Right lobe of liver (tissue), 6 donors: ENCODE results near the gene CTSS. TPM values are rescaled to one million over a fixed set of nuclear protein-coding genes. Genes with fewer than 3 reads are reported as not detected.
"Not testable (repeated sequence)": the region's sequence is repeated elsewhere in the genome, so short reads cannot be mapped to it uniquely, and the experiment has no call there.

ENCODE experiments used
- ATAC-seq, 4 donors: fragments of 200-7000 bp; cut with Tn5 transposase; one replicate each; pipeline ENCODE4 v1.9.1; 2020; ENCODE audit warnings: mild to moderate bottlenecking in 4 of 4, moderate library complexity in 4 of 4
- DNase-seq, 3 donors: peaks; one replicate each; pipeline ENCODE4 v3.0.0-alpha.2; 2020
- H3K27ac ChIP-seq, 3 donors: fragments of 200-600 bp; one replicate each; pipeline ENCODE4 v1.8.0; 2022
- H3K27me3 ChIP-seq, 2 donors: fragments of 200-600 bp; one replicate each; pipeline ENCODE4 v1.8.0; 2022
- H3K36me3 ChIP-seq, 4 donors: fragments of 200-600 bp; sonication (generic) in 1 of 4; one replicate each; pipeline versions ENCODE4 v1.5.1 to v1.8.0; 2017 to 2022; ENCODE audit warnings: control low read depth in 1 of 4
- H3K4me1 ChIP-seq, 4 donors: fragments of 200-600 bp; sonication (generic) in 1 of 4; one replicate each; pipeline versions ENCODE4 v1.5.1 to v1.8.0; 2017 to 2022; ENCODE audit warnings: control low read depth in 1 of 4
- H3K4me3 ChIP-seq, 3 donors: fragments of 200-600 bp; one replicate each; pipeline ENCODE4 v1.8.0; 2022
- H3K9me3 ChIP-seq, 4 donors: fragments of 200-600 bp; sonication (generic) in 1 of 4; one replicate each; pipeline versions ENCODE4 v1.5.1 to v1.8.0; 2017 to 2022; ENCODE audit warnings: control low read depth in 1 of 4
- POLR2A ChIP-seq: fragments of 450-650 bp; IDR thresholded peaks from one replicate; pipeline ENCODE4 v1.6.1; 2017; ENCODE audit warnings: antibody characterized with exemption, mild to moderate bottlenecking
- WGBS: methylation state at CpG from one replicate; pipeline ENCODE4 v1.1.6; 2018; ENCODE audit warnings: low coverage, low lambda C conversion rate; ENCODE audit not compliant: insufficient coverage; ENCODE audit errors: missing lambda C conversion rate; 5-methylcytosine and 5-hydroxymethylcytosine counted together
- intact Hi-C, 2 donors: fragments of 100-400 bp; cut with DNase I; formaldehyde crosslinking; loops; one replicate each; pipeline versions ENCODE4 v1.11.2 to v1.14.1; 2022
- total RNA-seq, 6 experiments: library from RNA; depleted of rRNA in 2 of 6; stranded (reverse); fragments of >200 nt in 2 of 6; fragmentation: NEBNext Ultra II Directional in 3 of 6; extraction: Animal tissue kit (Norgen Biotek cat#: 25700) in 3 of 6; gene quantifications; one replicate each; pipeline versions ENCODE4 v1.1.0 to v1.2.4, GENCODE V29; 2016 to 2023
- TF ChIP-seq, protein P1 (sequence below), 4 donors: fragments of 200-600 bp in 3 of 4; fragments of 450-650 bp in 1 of 4; IDR thresholded peaks; one replicate each; pipeline versions ENCODE4 v1.5.1 to v1.8.0; 2016 to 2022; ENCODE audit warnings: antibody characterized with exemption in 4 of 4, mild to moderate bottlenecking in 2 of 4
- donor health status: DM: no; HTN: yes; CAD: no.
- donor health status: DM: no; HTN: no; CAD: no.
- donor health status: DM: no; HTN: no; CAD: no.
- donor health status: DM: no; HTN: yes; CAD: no.
- donor health status: DM: no; HTN: yes; CAD: no.

The CTSS gene
- total RNA-seq, 6 experiments from 2014 or later = 23.9 to 195 (median 61.4) TPM

DNA sequence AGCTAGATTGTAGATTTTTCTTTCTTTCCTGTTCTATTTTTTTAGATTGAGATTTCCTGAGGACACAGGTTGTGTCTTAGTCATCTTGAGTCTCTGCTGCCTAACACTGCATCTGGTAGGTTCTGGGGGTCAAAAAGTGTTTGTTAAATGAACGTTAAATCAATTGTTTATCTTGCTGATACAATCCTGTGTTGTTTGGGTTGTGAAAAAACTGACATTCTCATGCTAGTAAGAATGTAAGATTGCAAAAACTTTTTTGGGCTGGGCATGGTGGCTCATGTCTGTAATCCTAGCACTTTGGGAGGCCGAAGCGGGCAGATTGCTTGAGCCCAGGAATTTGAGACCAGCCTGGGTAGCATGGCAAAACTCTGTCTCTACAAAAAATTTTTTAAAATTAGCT, 39.1 kb upstream of the CTSS start:
- intact Hi-C loops = no loop called here
- no peaks in the 10 kb centered on the region for H3K4me1 ChIP-seq
- no peaks in the 10 kb centered on the region for H3K27me3 ChIP-seq
- WGBS = 77% methylated on average over 3 of the region's 3 CpGs
- H3K27ac ChIP-seq = no peak overlapping the region
- DNase-seq (no peak), ATAC-seq (no peak)
- no peak for TF ChIP-seq POLR2A
- TF ChIP-seq, protein P1, sequence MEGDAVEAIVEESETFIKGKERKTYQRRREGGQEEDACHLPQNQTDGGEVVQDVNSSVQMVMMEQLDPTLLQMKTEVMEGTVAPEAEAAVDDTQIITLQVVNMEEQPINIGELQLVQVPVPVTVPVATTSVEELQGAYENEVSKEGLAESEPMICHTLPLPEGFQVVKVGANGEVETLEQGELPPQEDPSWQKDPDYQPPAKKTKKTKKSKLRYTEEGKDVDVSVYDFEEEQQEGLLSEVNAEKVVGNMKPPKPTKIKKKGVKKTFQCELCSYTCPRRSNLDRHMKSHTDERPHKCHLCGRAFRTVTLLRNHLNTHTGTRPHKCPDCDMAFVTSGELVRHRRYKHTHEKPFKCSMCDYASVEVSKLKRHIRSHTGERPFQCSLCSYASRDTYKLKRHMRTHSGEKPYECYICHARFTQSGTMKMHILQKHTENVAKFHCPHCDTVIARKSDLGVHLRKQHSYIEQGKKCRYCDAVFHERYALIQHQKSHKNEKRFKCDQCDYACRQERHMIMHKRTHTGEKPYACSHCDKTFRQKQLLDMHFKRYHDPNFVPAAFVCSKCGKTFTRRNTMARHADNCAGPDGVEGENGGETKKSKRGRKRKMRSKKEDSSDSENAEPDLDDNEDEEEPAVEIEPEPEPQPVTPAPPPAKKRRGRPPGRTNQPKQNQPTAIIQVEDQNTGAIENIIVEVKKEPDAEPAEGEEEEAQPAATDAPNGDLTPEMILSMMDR (IDR thresholded peaks at IDR 0.05) = no peak
- H3K4me3 ChIP-seq = no peak overlapping the region
- H3K9me3 ChIP-seq = no peaks in the 10 kb centered on the region
- H3K36me3 ChIP-seq = peaks cover 0 to 4% (median 0%) of the 10 kb centered on the region in 4 donors

DNA sequence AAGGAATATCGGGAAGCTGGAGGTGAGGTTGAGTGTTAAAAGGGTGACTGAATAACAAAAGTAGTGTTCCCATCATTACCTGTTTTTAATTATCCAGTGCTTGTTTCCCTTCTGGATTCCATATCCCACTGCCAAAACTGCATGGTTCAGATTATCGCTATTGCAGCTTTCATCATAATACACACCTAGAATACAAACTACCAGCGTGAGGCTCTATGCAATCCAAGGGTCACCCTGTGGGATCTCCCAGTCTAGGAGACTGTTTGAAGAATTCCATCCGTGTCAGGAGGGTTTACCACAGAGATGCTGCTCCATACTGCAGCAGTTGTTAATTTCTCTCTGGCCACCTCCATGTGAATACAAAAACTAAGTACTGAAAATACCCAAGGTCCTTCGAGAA, 33.5 kb upstream of the CTSS start:
- Histone ChIP-seq H3K9me3 (no peaks in the 10 kb centered on the region), H3K36me3 (peaks cover 0 to 20% (median 7%) of the 10 kb centered on the region in 4 donors), H3K4me1 (no peaks in the 10 kb centered on the region), H3K4me3 (no peak overlapping the region), H3K27me3 (no peaks in the 10 kb centered on the region), H3K27ac (no peak overlapping the region)
- TF ChIP-seq POLR2A = no peak
- TF ChIP-seq, protein P1 (IDR thresholded peaks at IDR 0.05) = no peak
- 92% methylated on average over 5 of the region's 5 CpGs for WGBS
- DNase-seq = no peak
- ATAC-seq = no peak
- intact Hi-C loops = loop anchor here in 1 of 2 donors (10.0 kb wide), 1 partner anchor 64 kb away; no protein-coding TSS in a partner anchor

DNA sequence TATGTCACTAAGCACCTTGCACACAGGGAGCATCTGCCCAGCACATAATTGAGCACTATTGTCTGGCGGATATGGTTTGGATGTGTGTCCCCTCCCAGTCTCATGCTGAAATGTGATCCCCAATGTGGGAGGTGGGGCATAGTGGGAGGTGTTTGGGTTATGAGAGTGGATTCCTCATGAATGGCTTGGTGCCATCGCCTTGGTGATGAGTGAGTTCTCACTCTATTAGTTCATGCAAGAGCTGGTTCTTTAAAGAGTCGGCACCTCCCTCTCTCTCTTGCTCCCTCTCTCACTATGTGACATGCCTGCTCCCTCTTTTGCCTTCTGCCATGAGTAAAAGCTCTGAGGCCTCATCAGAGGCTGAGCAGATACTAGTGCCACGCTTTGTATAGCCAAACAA, 32.9 kb upstream of the CTSS start:
- H3K36me3 ChIP-seq = peaks cover 0 to 20% (median 7%) of the 10 kb centered on the region in 4 donors
- H3K27ac ChIP-seq = no peak overlapping the region
- H3K4me1 ChIP-seq = no peaks in the 10 kb centered on the region
- H3K27me3 ChIP-seq = no peaks in the 10 kb centered on the region
- no peak for DNase-seq
- intact Hi-C loops = loop anchor here in 1 of 2 donors (10.0 kb wide), 1 partner anchor 64 kb away; no protein-coding TSS in a partner anchor
- no peaks in the 10 kb centered on the region for H3K9me3 ChIP-seq
- no peak overlapping the region for H3K4me3 ChIP-seq
- no peak for ATAC-seq
- no peak for TF ChIP-seq POLR2A
- TF ChIP-seq, protein P1 (IDR thresholded peaks at IDR 0.05) = no peak
- 100% methylated on average over 1 of the region's 4 CpGs for WGBS

DNA sequence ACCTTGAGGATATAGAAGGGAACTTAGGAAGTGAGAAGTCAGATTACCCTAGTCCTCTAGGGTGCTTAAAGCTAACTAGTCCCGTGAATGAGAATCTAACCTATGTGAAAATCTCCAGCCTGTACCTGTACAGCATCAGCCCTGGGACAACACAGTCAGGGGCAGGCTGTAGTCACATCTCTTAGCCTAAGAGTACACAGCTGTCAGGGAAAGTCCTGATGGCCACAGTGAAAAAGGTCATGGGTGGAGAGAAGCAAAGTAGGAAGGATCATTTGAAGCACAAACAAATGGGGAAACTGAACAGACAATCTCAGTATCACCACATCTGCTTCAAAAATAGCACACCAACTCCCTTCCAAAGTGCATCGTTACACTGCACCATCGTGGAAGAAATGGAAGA, 30.8 kb upstream of the CTSS start:
- no peak overlapping the region for H3K4me3 ChIP-seq
- peaks cover 0 to 16% (median 7%) of the 10 kb centered on the region in 4 donors for H3K36me3 ChIP-seq
- TF ChIP-seq POLR2A = no peak
- TF ChIP-seq, protein P1 (IDR thresholded peaks at IDR 0.05) = no peak
- H3K9me3 ChIP-seq = no peaks in the 10 kb centered on the region
- intact Hi-C loops = loop anchor here in 1 of 2 donors (10.0 kb wide), 1 partner anchor 62 kb away; no protein-coding TSS in a partner anchor
- no peaks in the 10 kb centered on the region for H3K4me1 ChIP-seq
- DNase-seq (no peak), ATAC-seq (no peak)
- no peaks in the 10 kb centered on the region for H3K27me3 ChIP-seq
- no peak overlapping the region for H3K27ac ChIP-seq
- 91% methylated on average over 1 of the region's 3 CpGs for WGBS

DNA sequence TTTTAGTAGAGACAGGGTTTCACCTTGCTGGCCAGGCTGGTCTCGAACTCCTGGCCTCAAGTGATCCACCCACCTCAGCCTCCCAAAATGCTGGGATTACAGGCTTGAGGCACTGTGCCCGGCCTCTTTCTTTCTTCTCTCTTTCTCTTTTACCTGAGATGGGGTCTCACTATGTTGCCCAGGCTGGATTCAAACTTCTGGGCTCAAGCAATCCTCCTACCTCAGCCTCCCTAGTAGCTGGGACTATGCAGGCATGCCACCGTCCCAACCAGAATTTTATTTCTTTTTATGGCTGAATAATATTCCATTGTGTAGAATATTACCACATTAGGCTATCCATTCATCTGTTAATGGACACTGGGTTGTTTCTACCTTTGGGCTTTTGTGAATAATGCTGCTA, 28.2 kb upstream of the CTSS start:
- not testable (repeated sequence) for ATAC-seq, H3K36me3 ChIP-seq, H3K27me3 ChIP-seq, DNase-seq, H3K4me1 ChIP-seq, H3K27ac ChIP-seq, H3K9me3 ChIP-seq, H3K4me3 ChIP-seq
- intact Hi-C loops = loop anchor here in 1 of 2 donors (10.0 kb wide), 1 partner anchor 59 kb away; no protein-coding TSS in a partner anchor
- WGBS = 90% methylated on average over 2 of the region's 3 CpGs
